22Rv1 (cell line): ENCODE measurements around the gene FASTK.

Experiments used
- CTCF ChIP-seq: fragments of 450-650 bp; IDR thresholded peaks from 2 replicates; pipeline ENCODE4 v1.5.1; 2017; ENCODE audit warnings: mild to moderate bottlenecking
- ZFX ChIP-seq: fragments of 450-650 bp; IDR thresholded peaks from 2 replicates; pipeline ENCODE4 v1.6.1; 2017; ENCODE audit warnings: antibody characterized with exemption, borderline replicate concordance

DNA sequence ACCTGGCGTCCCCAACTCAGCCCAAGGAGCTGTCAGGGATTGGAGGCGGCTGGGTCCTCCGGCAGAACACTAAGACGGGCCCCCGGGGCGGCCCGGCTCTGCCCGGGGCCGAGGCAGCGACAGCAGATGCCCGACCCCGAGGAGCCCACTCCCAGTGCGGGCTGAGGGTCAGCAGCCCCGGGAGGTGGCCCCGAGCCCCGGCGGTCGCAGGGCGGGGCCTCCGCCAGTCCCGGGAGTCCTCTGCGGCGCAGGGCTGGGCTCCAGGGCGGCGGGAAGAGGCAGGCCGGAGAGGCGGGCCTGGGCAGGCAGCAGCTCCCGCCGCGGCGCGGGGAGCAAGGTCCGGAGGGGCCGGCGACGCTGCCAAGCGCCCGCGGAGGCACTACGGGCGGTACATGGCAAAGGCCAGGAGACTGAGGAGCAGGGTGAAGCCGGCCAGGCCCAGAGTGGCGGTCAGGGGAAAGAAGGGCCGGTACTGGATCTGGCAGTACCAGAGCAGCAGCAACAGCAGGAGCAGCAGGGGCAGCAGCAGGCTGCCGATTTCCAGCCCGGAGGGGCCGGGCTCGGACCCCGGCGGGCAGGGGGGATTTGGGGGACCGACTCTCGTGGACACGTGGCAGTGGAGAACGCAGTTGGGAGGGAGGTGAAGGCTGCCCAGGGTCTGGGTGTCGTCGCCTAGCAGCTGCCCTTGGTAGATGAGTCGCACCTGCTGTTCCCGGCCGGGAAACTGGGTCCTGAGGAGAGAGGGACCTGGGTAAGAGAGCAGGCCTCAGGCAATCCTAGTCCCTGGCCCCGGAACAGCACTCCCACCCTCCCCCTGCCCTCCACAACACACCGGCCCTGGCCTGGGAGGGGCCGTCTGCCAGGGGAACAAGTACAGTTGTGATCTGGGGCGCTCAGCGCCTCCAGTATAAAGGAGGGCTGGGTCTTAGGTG, 827 bp upstream of the FASTK start:
- TF ChIP-seq CTCF (no peak), ZFX (no peak)
